Type B pancreatic cell (in vitro differentiated cells): ENCODE data around the gene QRFP. TPM values are rescaled to one million over a fixed set of nuclear protein-coding genes. Genes with fewer than 3 reads are reported as not detected.

Source experiments
- DNase-seq: peaks from one replicate; pipeline ENCODE4 v3.0.0; 2021; ENCODE audit warnings: mixed read lengths; ENCODE audit not compliant: unreplicated experiment; ENCODE audit errors: extremely low spot score
- H3K27ac Mint-ChIP-seq: 2 replicates; pipeline ENCODE4 v1.8.0; 2021; ENCODE audit warnings: mild to moderate bottlenecking, mixed read lengths
- H3K27me3 Mint-ChIP-seq: 2 replicates; pipeline ENCODE4 v1.8.0; 2021; ENCODE audit warnings: mixed read lengths
- H3K36me3 Mint-ChIP-seq: 2 replicates; pipeline ENCODE4 v1.8.0; 2021; ENCODE audit warnings: mixed read lengths
- H3K4me1 Mint-ChIP-seq: one replicate; pipeline ENCODE4 v1.8.0; 2021; ENCODE audit warnings: mixed read lengths; ENCODE audit not compliant: unreplicated experiment
- H3K4me3 Mint-ChIP-seq: 2 replicates; pipeline ENCODE4 v1.8.0; 2021; ENCODE audit warnings: mild to moderate bottlenecking, mixed read lengths
- H3K9me3 Mint-ChIP-seq: 2 replicates; pipeline ENCODE4 v1.8.0; 2021; ENCODE audit warnings: mixed read lengths
- CTCF ChIP-seq: fragments of 200-600 bp; sonication (generic); conservative IDR thresholded peaks from 2 replicates; pipeline ENCODE4 v1.5.0; 2021; ENCODE audit warnings: antibody characterized with exemption, mild to moderate bottlenecking
- total RNA-seq: library from RNA; stranded (reverse); gene quantifications from 2 replicates; pipeline ENCODE4 v1.2.1, GENCODE V29; 2021; ENCODE audit warnings: low replicate concordance

QRFP gene
- total RNA-seq, 1 donor from 2014 or later = not detected

- Mint-ChIP-seq H3K27me3 (peaks cover 22% of the 10 kb centered on the region), H3K36me3 (no peaks in the 10 kb centered on the region), H3K9me3 (no peaks in the 10 kb centered on the region), H3K27ac (no peak overlapping the region), H3K4me1 (peaks cover 19% of the 10 kb centered on the region), H3K4me3 (no peak overlapping the region)
- DNase-seq = no peak
- no peak for TF ChIP-seq CTCF
Measured at GRCh38 chr9:130919559-130920145, 23.0 kb upstream of the QRFP start.

GRCh38 chr9:130918826-130919558 is 22.4 kb upstream of the QRFP start:
- Mint-ChIP-seq H3K36me3 (no peaks in the 10 kb centered on the region), H3K4me1 (peaks cover 19% of the 10 kb centered on the region), H3K27me3 (peaks cover 22% of the 10 kb centered on the region), H3K4me3 (no peak overlapping the region), H3K9me3 (no peaks in the 10 kb centered on the region), H3K27ac (no peak overlapping the region)
- TF ChIP-seq CTCF = no peak
- DNase-seq = no peak

GRCh38 chr9:130918101-130918825 is 21.7 kb upstream of the QRFP start:
- Mint-ChIP-seq H3K9me3 (no peaks in the 10 kb centered on the region), H3K4me1 (peaks cover 21% of the 10 kb centered on the region), H3K4me3 (no peak overlapping the region), H3K36me3 (no peaks in the 10 kb centered on the region), H3K27ac (no peak overlapping the region), H3K27me3 (peaks cover 22% of the 10 kb centered on the region)
- DNase-seq = no peak
- TF ChIP-seq CTCF = no peak

- no peak overlapping the region for H3K27ac Mint-ChIP-seq
- no peaks in the 10 kb centered on the region for H3K36me3 Mint-ChIP-seq
- no peak for TF ChIP-seq CTCF
- no peaks in the 10 kb centered on the region for H3K9me3 Mint-ChIP-seq
- no peak for DNase-seq
- H3K27me3 Mint-ChIP-seq = peaks cover 15% of the 10 kb centered on the region
- H3K4me1 Mint-ChIP-seq = peaks cover 17% of the 10 kb centered on the region
- H3K4me3 Mint-ChIP-seq = no peak overlapping the region
Measured at GRCh38 chr9:130917168-130917960, 20.8 kb upstream of the QRFP start.

GRCh38 chr9:130915096-130915447 is 18.5 kb upstream of the QRFP start:
- no peak overlapping the region for H3K4me3 Mint-ChIP-seq
- peaks cover 8% of the 10 kb centered on the region for H3K4me1 Mint-ChIP-seq
- peaks cover 5% of the 10 kb centered on the region for H3K27me3 Mint-ChIP-seq
- H3K36me3 Mint-ChIP-seq = no peaks in the 10 kb centered on the region
- no peak overlapping the region for H3K27ac Mint-ChIP-seq
- H3K9me3 Mint-ChIP-seq = no peaks in the 10 kb centered on the region
- no peak for DNase-seq
- no peak for TF ChIP-seq CTCF
